Glutamatergic neuron (in vitro differentiated cells): ENCODE measurements around the gene MANBA. TPM values are rescaled to one million over a fixed set of nuclear protein-coding genes. Genes with fewer than 3 reads are reported as not detected.
"Not testable (repeated sequence)": the region's sequence is repeated elsewhere in the genome, so short reads cannot be mapped to it uniquely, and the experiment has no call there.

Experiments
- DNase-seq: peaks from one replicate; pipeline ENCODE4 v3.0.0; 2022
- H3K27ac Mint-ChIP-seq: one replicate; pipeline ENCODE4 v1.8.0; 2020; ENCODE audit warnings: mild to moderate bottlenecking, mixed read lengths, inconsistent platforms; ENCODE audit not compliant: unreplicated experiment
- H3K27me3 Mint-ChIP-seq: one replicate; pipeline ENCODE4 v1.8.0; 2020; ENCODE audit warnings: mild to moderate bottlenecking, moderate library complexity, mixed read lengths, inconsistent platforms; ENCODE audit not compliant: unreplicated experiment
- H3K36me3 Mint-ChIP-seq: one replicate; pipeline ENCODE4 v1.8.0; 2020; ENCODE audit warnings: mild to moderate bottlenecking, mixed read lengths, inconsistent platforms; ENCODE audit not compliant: unreplicated experiment
- H3K4me1 Mint-ChIP-seq: one replicate; pipeline ENCODE4 v1.8.0; 2020; ENCODE audit warnings: mild to moderate bottlenecking, low read depth, mixed read lengths, inconsistent platforms; ENCODE audit not compliant: unreplicated experiment
- H3K4me3 Mint-ChIP-seq: one replicate; pipeline ENCODE4 v1.8.0; 2020; ENCODE audit warnings: mild to moderate bottlenecking, mixed read lengths, inconsistent platforms; ENCODE audit not compliant: unreplicated experiment
- H3K9me3 Mint-ChIP-seq: one replicate; pipeline ENCODE4 v1.8.0; 2020; ENCODE audit warnings: mild to moderate bottlenecking, moderate library complexity, mixed read lengths, inconsistent platforms; ENCODE audit not compliant: unreplicated experiment
- total RNA-seq: library from RNA; stranded (reverse); fragmentation: NEBNext Ultra II Directional; extraction: Animal tissue kit (Norgen Biotek cat#: 25700); gene quantifications from one replicate; pipeline ENCODE4 v1.2.1, GENCODE V29; 2021; ENCODE audit not compliant: unreplicated experiment
- TF ChIP-seq, protein P1 (sequence below): fragments of 200-600 bp; sonication (generic); IDR thresholded peaks from one replicate; pipeline ENCODE4 v1.5.0; 2021; ENCODE audit not compliant: partially characterized antibody, unreplicated experiment

The MANBA gene
- total RNA-seq, 1 donor from 2014 or later: 13.0 TPM

DNA sequence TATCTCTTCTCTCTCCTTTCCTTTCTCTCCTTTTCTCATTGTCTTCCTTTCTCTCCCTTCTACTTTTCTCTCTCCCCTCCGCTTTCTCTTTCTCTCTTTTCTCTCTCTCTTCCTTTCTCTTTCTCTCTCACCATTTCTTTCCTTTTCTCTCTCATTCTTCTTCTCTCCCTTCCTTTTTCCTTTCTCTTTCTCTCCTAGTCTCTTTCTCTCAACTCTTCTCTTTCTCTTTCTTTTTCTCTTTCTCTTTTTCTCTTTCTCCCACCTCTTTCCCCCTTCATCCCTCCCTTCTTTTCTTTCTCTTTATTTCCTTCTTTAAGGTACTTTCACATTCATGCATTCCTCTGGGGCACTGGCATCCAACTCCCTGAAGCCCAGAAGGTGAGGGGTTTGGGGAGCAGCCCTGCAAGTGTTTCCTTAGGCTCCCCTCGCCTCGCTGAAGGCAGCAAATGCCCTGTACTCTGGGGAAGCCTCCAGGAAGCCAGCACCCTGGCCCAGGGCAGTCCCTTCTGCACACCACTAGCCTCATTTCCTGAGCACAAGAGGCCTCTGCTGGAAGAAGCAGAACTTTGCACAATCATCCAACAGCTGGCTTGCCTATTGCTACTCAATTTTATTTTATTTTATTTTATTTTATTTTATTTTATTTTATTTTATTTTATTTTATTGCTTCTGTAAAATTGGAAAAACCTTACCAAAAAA, 135.4 kb downstream of the MANBA start:
- Mint-ChIP-seq H3K4me1 (peaks cover 13% of the 10 kb centered on the region), H3K27me3 (peaks cover 4% of the 10 kb centered on the region), H3K9me3 (peaks cover 2% of the 10 kb centered on the region), H3K36me3 (no peaks in the 10 kb centered on the region), H3K4me3 (no peak overlapping the region), H3K27ac (no peak overlapping the region)
- no peak for DNase-seq
- TF ChIP-seq, protein P1, sequence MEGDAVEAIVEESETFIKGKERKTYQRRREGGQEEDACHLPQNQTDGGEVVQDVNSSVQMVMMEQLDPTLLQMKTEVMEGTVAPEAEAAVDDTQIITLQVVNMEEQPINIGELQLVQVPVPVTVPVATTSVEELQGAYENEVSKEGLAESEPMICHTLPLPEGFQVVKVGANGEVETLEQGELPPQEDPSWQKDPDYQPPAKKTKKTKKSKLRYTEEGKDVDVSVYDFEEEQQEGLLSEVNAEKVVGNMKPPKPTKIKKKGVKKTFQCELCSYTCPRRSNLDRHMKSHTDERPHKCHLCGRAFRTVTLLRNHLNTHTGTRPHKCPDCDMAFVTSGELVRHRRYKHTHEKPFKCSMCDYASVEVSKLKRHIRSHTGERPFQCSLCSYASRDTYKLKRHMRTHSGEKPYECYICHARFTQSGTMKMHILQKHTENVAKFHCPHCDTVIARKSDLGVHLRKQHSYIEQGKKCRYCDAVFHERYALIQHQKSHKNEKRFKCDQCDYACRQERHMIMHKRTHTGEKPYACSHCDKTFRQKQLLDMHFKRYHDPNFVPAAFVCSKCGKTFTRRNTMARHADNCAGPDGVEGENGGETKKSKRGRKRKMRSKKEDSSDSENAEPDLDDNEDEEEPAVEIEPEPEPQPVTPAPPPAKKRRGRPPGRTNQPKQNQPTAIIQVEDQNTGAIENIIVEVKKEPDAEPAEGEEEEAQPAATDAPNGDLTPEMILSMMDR: no peak

DNA sequence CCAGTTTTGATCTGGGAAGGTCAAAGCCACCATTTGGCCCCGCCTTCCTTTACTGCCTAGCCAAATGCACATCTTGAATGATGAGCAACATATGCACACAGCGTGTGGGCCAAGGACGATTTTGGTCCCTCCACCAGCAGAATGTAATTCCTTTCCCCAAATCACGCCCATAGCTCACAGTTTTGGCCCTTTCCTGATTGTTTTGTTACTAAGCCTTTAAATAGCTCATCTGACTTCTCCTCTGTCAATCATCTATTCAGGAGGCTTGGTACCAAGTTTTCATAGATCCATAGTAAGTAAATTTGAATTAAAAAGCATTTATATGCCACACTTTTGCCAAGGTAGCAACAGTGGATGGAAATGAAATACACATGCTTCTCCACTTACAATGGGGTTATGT, 136.3 kb downstream of the MANBA start:
- H3K4me1 Mint-ChIP-seq: peaks cover 6% of the 10 kb centered on the region
- no peak overlapping the region for H3K4me3 Mint-ChIP-seq
- H3K36me3 Mint-ChIP-seq: no peaks in the 10 kb centered on the region
- TF ChIP-seq, protein P1: no peak
- H3K27ac Mint-ChIP-seq: no peak overlapping the region
- DNase-seq: no peak
- peaks cover 4% of the 10 kb centered on the region for H3K27me3 Mint-ChIP-seq
- H3K9me3 Mint-ChIP-seq: peaks cover 2% of the 10 kb centered on the region

DNA sequence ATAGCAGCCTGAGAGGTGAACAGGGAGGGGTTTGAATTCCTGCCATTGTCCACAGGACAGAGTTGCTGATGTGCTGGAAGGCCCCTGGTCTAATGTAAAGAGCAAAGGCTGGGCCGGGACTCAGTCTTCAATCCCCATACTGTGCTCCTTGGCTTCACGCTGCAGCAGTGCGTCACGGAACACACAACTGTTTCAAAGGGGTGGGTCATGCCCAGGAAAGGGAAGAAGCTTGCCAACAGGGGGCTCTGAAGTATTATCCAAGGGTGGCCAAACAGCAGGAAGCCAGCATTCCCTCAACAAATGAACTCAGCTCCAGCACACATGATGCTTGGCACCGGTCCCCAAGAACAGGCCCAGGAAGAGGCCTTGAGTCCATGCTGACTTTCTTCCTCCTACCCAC, 137.1 kb downstream of the MANBA start:
- H3K4me1 Mint-ChIP-seq: peaks cover 4% of the 10 kb centered on the region
- H3K27ac Mint-ChIP-seq: no peak overlapping the region
- peaks cover 2% of the 10 kb centered on the region for H3K9me3 Mint-ChIP-seq
- no peak for DNase-seq
- H3K4me3 Mint-ChIP-seq: no peak overlapping the region
- no peaks in the 10 kb centered on the region for H3K36me3 Mint-ChIP-seq
- peaks cover 4% of the 10 kb centered on the region for H3K27me3 Mint-ChIP-seq
- TF ChIP-seq, protein P1: no peak

DNA sequence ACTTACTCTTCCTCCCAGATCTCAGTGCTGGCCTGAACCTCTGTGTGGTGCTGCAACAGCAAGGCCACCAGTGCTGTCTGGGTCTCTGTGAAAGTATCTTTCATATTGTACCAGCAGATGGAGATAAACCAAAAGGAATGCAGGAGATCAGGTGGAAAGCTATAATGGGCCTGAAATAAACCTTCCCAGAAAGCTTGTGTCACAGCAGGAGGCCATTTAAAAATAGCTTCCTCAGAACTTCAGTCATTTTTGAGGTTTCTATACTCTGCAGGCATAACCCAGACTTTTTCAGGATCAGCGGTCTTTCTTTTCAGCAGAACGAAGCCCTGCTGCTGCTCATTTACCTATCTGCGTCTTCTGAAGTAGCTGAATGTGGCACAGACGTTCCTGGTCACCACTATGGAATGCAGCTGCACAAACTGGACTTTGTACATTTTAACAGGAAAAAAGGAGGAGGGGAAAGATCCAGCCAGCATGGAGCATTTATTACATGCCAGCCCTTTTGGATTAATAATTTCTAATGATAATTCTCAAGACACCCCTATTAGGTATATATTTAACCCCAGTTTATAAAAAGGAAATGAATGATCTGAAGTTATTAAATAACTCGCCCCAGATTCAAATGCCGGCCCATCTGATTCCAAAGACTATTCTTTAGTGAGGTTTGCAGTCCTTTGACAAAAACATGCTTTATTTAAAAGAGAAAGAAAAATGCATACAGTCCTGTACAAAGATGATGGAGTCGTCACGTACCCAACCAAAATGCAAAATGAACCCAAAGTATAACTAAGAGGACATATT, 139.9 kb downstream of the MANBA start:
- Mint-ChIP-seq H3K4me1 (peaks cover 13% of the 10 kb centered on the region), H3K9me3 (peaks cover 5% of the 10 kb centered on the region), H3K4me3 (no peak overlapping the region), H3K36me3 (no peaks in the 10 kb centered on the region), H3K27ac (no peak overlapping the region), H3K27me3 (peaks cover 4% of the 10 kb centered on the region)
- TF ChIP-seq, protein P1: no peak
- DNase-seq: no peak

DNA sequence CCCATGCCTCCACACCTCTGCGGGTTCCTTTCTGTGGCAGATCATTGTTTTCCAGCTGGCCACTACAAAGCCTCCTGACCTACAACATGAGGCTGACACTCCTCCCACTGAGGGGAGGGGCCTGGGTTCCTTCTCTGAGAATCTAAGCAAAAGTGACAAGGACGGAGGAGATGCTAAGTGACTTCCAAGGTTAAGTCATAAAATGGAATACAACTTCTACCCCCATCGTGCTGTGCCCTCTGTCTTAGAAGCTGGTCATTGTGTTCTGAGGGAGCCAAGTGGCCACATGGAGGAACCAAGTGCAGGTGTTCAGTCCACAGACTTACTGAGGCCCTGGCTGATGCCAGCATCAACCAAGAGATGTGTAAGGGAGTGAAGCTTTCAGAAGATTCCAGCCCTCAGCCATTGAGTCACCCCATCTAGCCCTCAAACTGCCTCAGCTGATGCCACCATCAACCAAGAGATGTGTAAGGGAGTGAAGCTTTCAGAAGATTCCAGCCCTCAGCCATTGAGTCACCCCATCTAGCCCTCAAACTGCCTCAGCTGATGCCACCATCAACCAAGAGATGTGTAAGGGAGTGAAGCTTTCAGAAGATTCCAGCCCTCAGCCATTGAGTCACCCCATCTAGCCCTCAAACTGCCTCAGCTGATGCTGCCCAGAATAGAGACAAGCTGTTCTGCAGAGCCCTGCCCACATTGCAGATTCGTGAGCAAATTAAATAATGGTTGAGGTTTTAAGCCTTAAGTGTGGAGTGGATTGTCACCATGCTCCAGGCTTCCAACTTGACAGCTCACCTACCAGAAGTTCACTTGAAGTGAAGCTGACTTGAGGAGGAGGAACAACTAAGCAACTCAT, 140.8 kb downstream of the MANBA start:
- H3K4me1 Mint-ChIP-seq: peaks cover 17% of the 10 kb centered on the region
- DNase-seq, H3K9me3 Mint-ChIP-seq, H3K36me3 Mint-ChIP-seq, H3K27me3 Mint-ChIP-seq, H3K4me3 Mint-ChIP-seq, H3K27ac Mint-ChIP-seq: not testable (repeated sequence)

DNA sequence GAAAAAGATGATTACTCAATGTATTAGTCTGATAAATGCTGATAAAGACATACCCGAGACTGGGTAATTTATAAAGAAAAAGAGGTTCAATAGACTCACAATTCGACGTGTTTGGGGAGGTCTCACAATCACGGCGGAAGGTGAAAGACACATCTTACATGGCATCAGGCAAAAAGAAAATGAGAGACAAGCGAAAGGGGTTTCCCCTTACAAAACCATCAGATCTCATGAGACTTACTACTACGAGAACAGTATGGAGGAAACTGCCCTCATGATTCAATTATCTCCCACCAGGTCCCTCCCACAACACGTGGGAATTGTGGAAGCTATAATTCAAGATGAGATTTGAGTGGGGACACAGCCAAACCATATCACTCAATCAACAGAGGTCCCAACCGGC, 141.7 kb downstream of the MANBA start:
- H3K4me1 Mint-ChIP-seq: peaks cover 19% of the 10 kb centered on the region
- not testable (repeated sequence) for H3K27me3 Mint-ChIP-seq, H3K9me3 Mint-ChIP-seq, H3K27ac Mint-ChIP-seq, H3K36me3 Mint-ChIP-seq, H3K4me3 Mint-ChIP-seq, DNase-seq
